Measurements from ENCODE around the gene TCP11L1.

GRCh38 chr11:33005175-33005574 is 34.2 kb upstream of the TCP11L1 start:
- TF ChIP-seq CTCF (conservative IDR thresholded peaks at IDR 0.05; ENCODE audit: low read length) (no peak), EZH2phosphoT487 (IDR thresholded peaks at IDR 0.05; ENCODE audit: borderline replicate concordance, low read depth, low read length) (no peak)
